ENCODE measurements around the gene C6orf163. TPM values are rescaled to one million over a fixed set of nuclear protein-coding genes. Genes with fewer than 3 reads are reported as not detected.

Gene C6orf163
- total RNA-seq, 1 experiment from 2014 or later, result 1.2 TPM

GRCh38 chr6:87336367-87336766 is 8.2 kb upstream of the C6orf163 start:
- no peak for TF ChIP-seq CTCF (conservative IDR thresholded peaks at IDR 0.05)
- Histone ChIP-seq H3K9me3 (ENCODE audit: control insufficient read depth, low read depth, low read length) (no peaks in the 10 kb centered on the region), H2AK5ac (ENCODE audit: insufficient read length, low read length) (no peak overlapping the region), H2BK20ac (ENCODE audit: low read depth, low read length, poor library complexity, severe bottlenecking) (no peak overlapping the region), H3K27ac (ENCODE audit: insufficient read length, low read depth, low read length) (no peak overlapping the region), H3K4me1 (ENCODE audit: insufficient read depth, low read length) (no peaks in the 10 kb centered on the region; the same call in 1 of the 2 replicates), H3K23me2 (ENCODE audit: insufficient read length, low read depth, low read length, poor library complexity, severe bottlenecking) (no peaks in the 10 kb centered on the region), H3K14ac (ENCODE audit: insufficient read depth, low read length) (no peak overlapping the region), H3K9ac (ENCODE audit: extremely low read depth, insufficient read length, low read length) (no peak overlapping the region), H2BK120ac (ENCODE audit: low read depth, low read length, poor library complexity, severe bottlenecking) (no peak overlapping the region), H3K79me1 (ENCODE audit: insufficient read depth, low read depth, low read length, poor library complexity, severe bottlenecking) (no peaks in the 10 kb centered on the region), H3K56ac (ENCODE audit: insufficient read length, low read depth, low read length) (no peak overlapping the region), H3K18ac (ENCODE audit: insufficient read length, low read depth, low read length) (no peak overlapping the region), H2BK15ac (ENCODE audit: low read depth, low read length) (no peak overlapping the region), H3T11ph (ENCODE audit: low read length) (no peak overlapping the region), H3K27me3 (ENCODE audit: insufficient read depth, low read length) (no peaks in the 10 kb centered on the region), H4K8ac (replicated peaks; ENCODE audit: insufficient read length, low read depth, low read length) (no peak overlapping the region), H3K4ac (ENCODE audit: low read depth, low read length) (no peak overlapping the region), H4K91ac (ENCODE audit: insufficient read length, low read depth, low read length) (no peak overlapping the region), H2BK12ac (ENCODE audit: insufficient read length, low read depth, low read length) (no peak overlapping the region), H4K5ac (ENCODE audit: insufficient read length, low read depth, low read length) (no peak overlapping the region), H3K4me2 (ENCODE audit: insufficient read depth, insufficient read length, low read length) (no peak overlapping the region), H2BK5ac (ENCODE audit: insufficient read length, low read length) (no peak overlapping the region), H3K23ac (ENCODE audit: insufficient read length, low read depth, low read length) (no peak overlapping the region), H3K79me2 (ENCODE audit: insufficient read depth, low read length) (no peaks in the 10 kb centered on the region), H2AFZ (ENCODE audit: low read length) (no peak overlapping the region), H4K20me1 (ENCODE audit: control insufficient read depth, insufficient read depth, insufficient read length) (no peaks in the 10 kb centered on the region)
- Mint-ChIP-seq H3K9me3 (no peaks in the 10 kb centered on the region), H3K27me3 (ENCODE audit: low read depth) (no peaks in the 10 kb centered on the region), H3K4me3 (no peak overlapping the region), H3K36me3 (ENCODE audit: insufficient read depth in 1 of 3, low read depth in 3 of 3) (peaks cover 0 to 3% (median 0%) of the 10 kb centered on the region in 3 experiments; a peak in 2 of 7 replicates), H3K4me1 (peaks cover 23% of the 10 kb centered on the region in 2 experiments), H3K27ac (peak overlapping the region in 2 of 3 experiments; percentile 81 to 88; a peak in 5 of 7 replicates)
- no peak for DNase-seq
- WGBS (ENCODE audit: extremely low coverage, insufficient read length, low lambda C conversion rate), result no CpG with 5 or more reads among the region's 4 CpGs

Measured in H9 (cell line).